Endothelial cell of umbilical vein (primary cell): ENCODE data around the gene TBX2. TPM values are rescaled to one million over a fixed set of nuclear protein-coding genes. Genes with fewer than 3 reads are reported as not detected.

Source experiments
- BruUV-seq: library from RNA; stranded (reverse); fragments of 400-500 nt; replicated peaks from 2 replicates; lab custom pipeline; 2021; lab: Mats Ljungman, UMichigan
- CTCF ChIA-PET: fragments of 300-600, 350-600 bp; sonication (Branson Sonifier 250); formaldehyde crosslinking; loops from one replicate; lab custom pipeline; 2021; ENCODE audit warnings: antibody characterized with exemption, inconsistent platforms; lab: Charles Lee
- POLR2A ChIA-PET: fragments of 300-600, 350-600 bp; sonication (Branson Sonifier 250); formaldehyde crosslinking; loops from one replicate; lab custom pipeline; 2021; ENCODE audit warnings: antibody characterized with exemption, inconsistent platforms; lab: Charles Lee
- DNase-seq: peaks from one replicate; pipeline ENCODE4 v3.0.0-alpha.2; 2011; ENCODE audit warnings: low read depth, low spot score
- FAIRE-seq: peaks from 2 replicates; lab custom pipeline; 2011; peaks lifted over from hg19 to GRCh38; lab: Jason Lieb, UNC
- H2AFZ ChIP-seq: 2 replicates; pipeline ENCODE4 v1.6.0; 2012; ENCODE audit warnings: low read depth, low read length, control low read depth, inconsistent platforms
- H3K27ac ChIP-seq: 2 replicates; pipeline ENCODE4 v1.5.1; 2011; ENCODE audit warnings: low read depth, mild to moderate bottlenecking, control low read depth, low read length, moderate library complexity; ENCODE audit not compliant: insufficient read depth
- H3K27me3 ChIP-seq, 2 experiments: 2 replicates each; pipeline versions ENCODE4 v1.6.0 to v1.6.1; 2011; ENCODE audit warnings: low read length in 2 of 2, mixed read lengths in 1 of 2; ENCODE audit not compliant: control insufficient read depth in 2 of 2, insufficient read depth in 2 of 2
- H3K36me3 ChIP-seq, 2 experiments: 2 replicates in 1 of 2; 3 replicates in 1 of 2; pipeline ENCODE4 v1.5.1; 2011; ENCODE audit warnings: low read length in 2 of 2, mild to moderate bottlenecking in 1 of 2, moderate library complexity in 1 of 2; ENCODE audit not compliant: control insufficient read depth in 2 of 2, insufficient read depth in 2 of 2; ENCODE audit errors: extremely low read depth in 1 of 2
- H3K4me1 ChIP-seq: 3 replicates; pipeline ENCODE4 v1.5.1; 2011; ENCODE audit warnings: mild to moderate bottlenecking, low read length; ENCODE audit not compliant: control insufficient read depth, insufficient read depth; ENCODE audit errors: extremely low read depth
- H3K4me2 ChIP-seq: 2 replicates; pipeline ENCODE4 v1.6.1; 2011; ENCODE audit warnings: low read length, control low read depth, mixed read lengths; ENCODE audit not compliant: insufficient read depth
- H3K4me3 ChIP-seq, 3 experiments: fragments of 200-600 bp in 1 of 3; sonication (generic), shearing (Covaris generic) in 1 of 3; replicated peaks in 1 of 3; 2 replicates each; pipeline ENCODE4 v1.5.1; 2011 to 2016; ENCODE audit warnings: control low read depth in 3 of 3, low read length in 3 of 3, mild to moderate bottlenecking in 2 of 3, inconsistent platforms in 1 of 3, low read depth in 1 of 3, moderate library complexity in 1 of 3; ENCODE audit not compliant: insufficient read depth in 1 of 3
- H3K79me2 ChIP-seq: 2 replicates; pipeline ENCODE4 v1.6.0; 2012; ENCODE audit warnings: low read length, inconsistent platforms; ENCODE audit not compliant: control insufficient read depth, insufficient read depth
- H3K9ac ChIP-seq: replicated peaks from 2 replicates; pipeline ENCODE3; 2011; ENCODE audit warnings: low read length, control low read depth; ENCODE audit not compliant: insufficient read depth; ENCODE audit errors: extremely low read depth
- H3K9me1 ChIP-seq: replicated peaks from 3 replicates; pipeline ENCODE4 v1.6.0; 2011; ENCODE audit warnings: mild to moderate bottlenecking, low read length; ENCODE audit not compliant: control insufficient read depth, insufficient read depth; ENCODE audit errors: extremely low read depth
- H3K9me3 ChIP-seq: replicated peaks from 2 replicates; pipeline ENCODE4 v1.5.1; 2012; ENCODE audit warnings: low read length, inconsistent platforms; ENCODE audit not compliant: control insufficient read depth, insufficient read depth
- H4K20me1 ChIP-seq: replicated peaks from 2 replicates; pipeline ENCODE3; 2011; ENCODE audit warnings: mild to moderate bottlenecking, low read length; ENCODE audit not compliant: control insufficient read depth, insufficient read depth; ENCODE audit errors: extremely low read depth
- CTCF ChIP-seq, 2 donors: IDR thresholded peaks; 1 replicate in 1 of 2; 2 replicates in 1 of 2; pipeline ENCODE4 v1.5.1; 2011; ENCODE audit warnings: low read length in 2 of 2, mild to moderate bottlenecking in 2 of 2, moderate library complexity in 2 of 2, control low read depth in 1 of 2, inconsistent platforms in 1 of 2, low read depth in 1 of 2; ENCODE audit not compliant: insufficient read depth in 1 of 2; ENCODE audit errors: extremely low read depth in 1 of 2
- EZH2 ChIP-seq: IDR thresholded peaks from 2 replicates; pipeline ENCODE4 v1.6.1; 2012; ENCODE audit warnings: borderline replicate concordance, low read depth, mild to moderate bottlenecking, moderate library complexity, low read length, inconsistent platforms; ENCODE audit not compliant: severe bottlenecking
- FOS ChIP-seq: IDR thresholded peaks from 2 replicates; pipeline ENCODE4 v1.6.1; 2011; ENCODE audit warnings: mild to moderate bottlenecking, low read length, moderate library complexity, borderline replicate concordance; ENCODE audit not compliant: insufficient read depth
- JUN ChIP-seq: IDR thresholded peaks from 2 replicates; pipeline ENCODE4 v1.6.1; 2011; ENCODE audit warnings: borderline replicate concordance, low read depth; ENCODE audit not compliant: insufficient read length, insufficient read depth
- POLR2A ChIP-seq: IDR thresholded peaks from 2 replicates; pipeline ENCODE4 v1.6.1; 2012; ENCODE audit warnings: low read depth, mild to moderate bottlenecking, control low read depth, low read length
- dilution Hi-C: fragments of 300-500 bp; cut with MboI; formaldehyde crosslinking; loops from one replicate; pipeline ENCODE4 v1.15.0; 2019; ENCODE audit warnings: low sequenced_read_pairs; ENCODE audit not compliant: extremely low pct_ligation_motif_present
- intact Hi-C: fragments of 100-400 bp; cut with micrococcal nuclease; formaldehyde crosslinking; loops from one replicate; pipeline ENCODE4 v1.10.0; 2022
- polyA plus RNA-seq, 4 experiments: library from polyadenylated mRNA; depleted of rRNA in 3 of 4; stranded (reverse) in 3 of 4; unstranded in 1 of 4; fragments of >200 nt; gene quantifications; 2 replicates each; pipeline versions ENCODE4 v1.2.1 to v1.2.3, GENCODE V29; 2011 to 2012; ENCODE audit warnings: missing spikeins in 1 of 4
- total RNA-seq: library from RNA; stranded (reverse); gene quantifications from 2 replicates; pipeline ENCODE4 v1.2.3, GENCODE V29; 2021

The TBX2 gene
- total and polyA plus RNA-seq, 2 donors (not counting 3 experiments of a cell fraction or from before 2014, with no cell fraction given): not detected

- H3K79me2 ChIP-seq: no peaks in the 10 kb centered on the region
- no peak overlapping the region for H3K4me2 ChIP-seq
- dilution Hi-C loops: no loop called here
- DNase-seq: no peak
- no peaks in the 10 kb centered on the region for H3K9me1 ChIP-seq
- no TSS peak for BruUV-seq
- no peak overlapping the region for H3K9ac ChIP-seq
- no peaks in the 10 kb centered on the region for H4K20me1 ChIP-seq
- H3K4me1 ChIP-seq: no peaks in the 10 kb centered on the region
- H3K4me3 ChIP-seq: no peak overlapping the region
- no peak overlapping the region for H3K27ac ChIP-seq
- ChIA-PET POLR2A (no interaction called here), CTCF (interaction anchor here (1.0 to 1.8 kb wide), 3 partner anchors 388 to 668 kb away, joined by 4 to 8 read pairs (median 7); no protein-coding TSS in a partner anchor)
- H3K36me3 ChIP-seq: no peaks in the 10 kb centered on the region
- TF ChIP-seq EZH2: no peak
- intact Hi-C loops: loop anchor here (1.0 kb wide), 1 partner anchor 668 kb away; no protein-coding TSS in a partner anchor
- no peak for FAIRE-seq
- H2AFZ ChIP-seq: no peak overlapping the region
- peaks cover 2 to 6% of the 10 kb centered on the region in 2 experiments for H3K27me3 ChIP-seq
- no peaks in the 10 kb centered on the region for H3K9me3 ChIP-seq
Observed at GRCh38 chr17:61388561-61389356, 10.9 kb upstream of the TBX2 start.

- BruUV-seq: no TSS peak
Observed at GRCh38 chr17:61389670-61390478, 9.8 kb upstream of the TBX2 start.

More at GRCh38 chr17:61389670-61390478, 9.8 kb upstream of the TBX2 start:
- H3K4me2 ChIP-seq: no peak overlapping the region
- no peaks in the 10 kb centered on the region for H3K4me1 ChIP-seq
- H4K20me1 ChIP-seq: no peaks in the 10 kb centered on the region
- dilution Hi-C loops: no loop called here
- H3K9me1 ChIP-seq: no peaks in the 10 kb centered on the region
- no peaks in the 10 kb centered on the region for H3K36me3 ChIP-seq
- H2AFZ ChIP-seq: no peak overlapping the region
- H3K27ac ChIP-seq: no peak overlapping the region
- DNase-seq: peak; percentile 39
- FAIRE-seq: no peak
- no peak overlapping the region for H3K9ac ChIP-seq
- H3K27me3 ChIP-seq: peaks cover 7% of the 10 kb centered on the region in 2 experiments
- no peaks in the 10 kb centered on the region for H3K79me2 ChIP-seq
- H3K4me3 ChIP-seq: no peak overlapping the region
- H3K9me3 ChIP-seq: no peaks in the 10 kb centered on the region
- no peak for TF ChIP-seq JUN
- TF ChIP-seq FOS: no peak
- TF ChIP-seq CTCF (IDR thresholded peaks at IDR 0.05; ENCODE audit: extremely low read depth in 1 of 2, insufficient read depth in 1 of 2, low read depth in 1 of 2, low read length in 2 of 2): peak; percentile 93 to 94
- TF ChIP-seq POLR2A: no peak
- POLR2A ChIA-PET: no interaction called here
- intact Hi-C loops: loop anchor here (1.0 kb wide), 3 partner anchors 388 to 670 kb away; no protein-coding TSS in a partner anchor
- CTCF ChIA-PET: interaction anchor here (0.6 to 1.8 kb wide), 7 partner anchors 386 to 670 kb away, joined by 3 to 8 read pairs (median 4); no protein-coding TSS in a partner anchor
